NB4 (cell line): ENCODE data around the gene BMPR1B.
"Not testable (repeated sequence)": the region's sequence is repeated elsewhere in the genome, so short reads cannot be mapped to it uniquely, and the experiment has no call there.

ENCODE experiments used
- DNase-seq: peaks from one replicate; pipeline ENCODE4 v3.0.0; 2010; ENCODE audit warnings: low read depth
- H3K4me3 ChIP-seq: one replicate; pipeline ENCODE4 v1.5.1; 2011; ENCODE audit warnings: mild to moderate bottlenecking, low read depth, low read length, moderate library complexity
- CTCF ChIP-seq: IDR thresholded peaks from one replicate; pipeline ENCODE4 v1.5.1; 2012; ENCODE audit warnings: low read depth, low read length
- MAX ChIP-seq: IDR thresholded peaks from 2 replicates; pipeline ENCODE4 v1.6.1; 2011; ENCODE audit warnings: low read depth, low read length
- MYC ChIP-seq: IDR thresholded peaks from 2 replicates; pipeline ENCODE4 v1.6.1; 2011; ENCODE audit warnings: low read depth, low read length
- POLR2A ChIP-seq: IDR thresholded peaks from 2 replicates; pipeline ENCODE4 v1.6.1; 2011; ENCODE audit warnings: mild to moderate bottlenecking; ENCODE audit not compliant: insufficient read length; ENCODE audit errors: extremely low read depth

BMPR1B gene

GRCh38 chr4:94833394-94833793 lies 75.6 kb downstream of the BMPR1B start:
- no peak overlapping the region for H3K4me3 ChIP-seq
- DNase-seq, result no peak
- TF ChIP-seq MAX (no peak), POLR2A (no peak), MYC (no peak), CTCF (no peak)

GRCh38 chr4:94834501-94834900 lies 76.7 kb downstream of the BMPR1B start:
- no peak overlapping the region for H3K4me3 ChIP-seq
- DNase-seq, result no peak
- TF ChIP-seq MAX, result no peak
- TF ChIP-seq CTCF, result no peak
- TF ChIP-seq POLR2A, result no peak
- TF ChIP-seq MYC, result no peak

- not testable (repeated sequence) for H3K4me3 ChIP-seq, DNase-seq
Measured at GRCh38 chr4:94841166-94841863, 83.6 kb downstream of the BMPR1B start.

- no peak for TF ChIP-seq CTCF
- H3K4me3 ChIP-seq, result no peak overlapping the region
- no peak for DNase-seq
Measured at GRCh38 chr4:94841864-94842221, 84.1 kb downstream of the BMPR1B start.

GRCh38 chr4:94843216-94843615 lies 85.5 kb downstream of the BMPR1B start:
- no peak overlapping the region for H3K4me3 ChIP-seq
- DNase-seq, result no peak
- no peak for TF ChIP-seq MYC

GRCh38 chr4:94848326-94848725 lies 90.6 kb downstream of the BMPR1B start:
- DNase-seq, result no peak
- no peak overlapping the region for H3K4me3 ChIP-seq
- TF ChIP-seq MAX (no peak), POLR2A (no peak), CTCF (no peak), MYC (no peak)

GRCh38 chr4:94849901-94850300 lies 92.1 kb downstream of the BMPR1B start:
- H3K4me3 ChIP-seq, result no peak overlapping the region
- DNase-seq, result no peak
- TF ChIP-seq CTCF, result no peak
- TF ChIP-seq MAX, result no peak
- no peak for TF ChIP-seq MYC
- TF ChIP-seq POLR2A, result no peak
